ENCODE results near the gene STX3.

DNA sequence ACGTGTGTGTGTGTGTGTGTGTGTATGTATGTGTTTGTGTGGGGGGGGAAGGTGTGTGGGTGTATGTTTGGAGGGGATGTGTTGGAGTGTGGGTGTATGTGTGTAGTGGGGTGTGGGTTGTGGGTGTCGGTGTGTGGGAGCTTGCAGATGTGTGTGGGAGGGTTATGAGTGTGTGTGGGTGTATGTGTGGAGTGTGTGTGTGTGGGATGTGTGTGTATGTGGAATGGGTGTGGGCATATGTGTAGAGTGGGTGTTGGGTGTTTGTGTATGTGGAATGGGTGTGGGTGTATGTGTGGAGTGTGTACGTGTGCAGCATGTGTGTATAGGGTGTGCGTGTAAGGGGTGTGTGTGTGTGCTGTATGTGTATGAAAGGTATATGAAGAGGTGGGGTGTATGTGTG, 14.7 kb downstream of the STX3 start:
- TF ChIP-seq ZNF180 (CRISPR knock-in tag; IDR thresholded peaks at IDR 0.05; ENCODE audit: borderline replicate concordance, low read depth): no peak
- no peak for TF ChIP-seq ERF (CRISPR knock-in tag; IDR thresholded peaks at IDR 0.05)
- TF ChIP-seq, protein P1, sequence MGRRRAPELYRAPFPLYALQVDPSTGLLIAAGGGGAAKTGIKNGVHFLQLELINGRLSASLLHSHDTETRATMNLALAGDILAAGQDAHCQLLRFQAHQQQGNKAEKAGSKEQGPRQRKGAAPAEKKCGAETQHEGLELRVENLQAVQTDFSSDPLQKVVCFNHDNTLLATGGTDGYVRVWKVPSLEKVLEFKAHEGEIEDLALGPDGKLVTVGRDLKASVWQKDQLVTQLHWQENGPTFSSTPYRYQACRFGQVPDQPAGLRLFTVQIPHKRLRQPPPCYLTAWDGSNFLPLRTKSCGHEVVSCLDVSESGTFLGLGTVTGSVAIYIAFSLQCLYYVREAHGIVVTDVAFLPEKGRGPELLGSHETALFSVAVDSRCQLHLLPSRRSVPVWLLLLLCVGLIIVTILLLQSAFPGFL (CRISPR knock-in tag; IDR thresholded peaks at IDR 0.05): no peak
- no peak for TF ChIP-seq ZFP36 (IDR thresholded peaks at IDR 0.05; ENCODE audit: borderline replicate concordance, low read depth, low read length, partially characterized antibody)
- TF ChIP-seq KDM4B (CRISPR knock-in tag; IDR thresholded peaks at IDR 0.05): no peak
- no peak for TF ChIP-seq ZNF775 (CRISPR knock-in tag; IDR thresholded peaks at IDR 0.05; ENCODE audit: borderline replicate concordance)
- TF ChIP-seq SKI (IDR thresholded peaks at IDR 0.05; ENCODE audit: partially characterized antibody): no peak
- TF ChIP-seq KDM1A (CRISPR knock-in tag; IDR thresholded peaks at IDR 0.05): no peak
- TF ChIP-seq POLR2A (IDR thresholded peaks at IDR 0.05; ENCODE audit: insufficient read depth in 1 of 2, low read depth in 2 of 2, low read length in 2 of 2): no peak
- TF ChIP-seq, protein P2, sequence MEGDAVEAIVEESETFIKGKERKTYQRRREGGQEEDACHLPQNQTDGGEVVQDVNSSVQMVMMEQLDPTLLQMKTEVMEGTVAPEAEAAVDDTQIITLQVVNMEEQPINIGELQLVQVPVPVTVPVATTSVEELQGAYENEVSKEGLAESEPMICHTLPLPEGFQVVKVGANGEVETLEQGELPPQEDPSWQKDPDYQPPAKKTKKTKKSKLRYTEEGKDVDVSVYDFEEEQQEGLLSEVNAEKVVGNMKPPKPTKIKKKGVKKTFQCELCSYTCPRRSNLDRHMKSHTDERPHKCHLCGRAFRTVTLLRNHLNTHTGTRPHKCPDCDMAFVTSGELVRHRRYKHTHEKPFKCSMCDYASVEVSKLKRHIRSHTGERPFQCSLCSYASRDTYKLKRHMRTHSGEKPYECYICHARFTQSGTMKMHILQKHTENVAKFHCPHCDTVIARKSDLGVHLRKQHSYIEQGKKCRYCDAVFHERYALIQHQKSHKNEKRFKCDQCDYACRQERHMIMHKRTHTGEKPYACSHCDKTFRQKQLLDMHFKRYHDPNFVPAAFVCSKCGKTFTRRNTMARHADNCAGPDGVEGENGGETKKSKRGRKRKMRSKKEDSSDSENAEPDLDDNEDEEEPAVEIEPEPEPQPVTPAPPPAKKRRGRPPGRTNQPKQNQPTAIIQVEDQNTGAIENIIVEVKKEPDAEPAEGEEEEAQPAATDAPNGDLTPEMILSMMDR (CRISPR knock-in tag; IDR thresholded peaks at IDR 0.05): no peak
- TF ChIP-seq, protein P3, sequence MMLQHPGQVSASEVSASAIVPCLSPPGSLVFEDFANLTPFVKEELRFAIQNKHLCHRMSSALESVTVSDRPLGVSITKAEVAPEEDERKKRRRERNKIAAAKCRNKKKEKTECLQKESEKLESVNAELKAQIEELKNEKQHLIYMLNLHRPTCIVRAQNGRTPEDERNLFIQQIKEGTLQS (CRISPR knock-in tag; IDR thresholded peaks at IDR 0.05): no peak
- TF ChIP-seq, protein P4, sequence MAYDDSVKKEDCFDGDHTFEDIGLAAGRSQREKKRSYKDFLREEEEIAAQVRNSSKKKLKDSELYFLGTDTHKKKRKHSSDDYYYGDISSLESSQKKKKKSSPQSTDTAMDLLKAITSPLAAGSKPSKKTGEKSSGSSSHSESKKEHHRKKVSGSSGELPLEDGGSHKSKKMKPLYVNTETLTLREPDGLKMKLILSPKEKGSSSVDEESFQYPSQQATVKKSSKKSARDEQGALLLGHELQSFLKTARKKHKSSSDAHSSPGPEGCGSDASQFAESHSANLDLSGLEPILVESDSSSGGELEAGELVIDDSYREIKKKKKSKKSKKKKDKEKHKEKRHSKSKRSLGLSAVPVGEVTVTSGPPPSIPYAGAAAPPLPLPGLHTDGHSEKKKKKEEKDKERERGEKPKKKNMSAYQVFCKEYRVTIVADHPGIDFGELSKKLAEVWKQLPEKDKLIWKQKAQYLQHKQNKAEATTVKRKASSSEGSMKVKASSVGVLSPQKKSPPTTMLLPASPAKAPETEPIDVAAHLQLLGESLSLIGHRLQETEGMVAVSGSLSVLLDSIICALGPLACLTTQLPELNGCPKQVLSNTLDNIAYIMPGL (CRISPR knock-in tag; IDR thresholded peaks at IDR 0.05; ENCODE audit: borderline replicate concordance in 1 of 2, low read depth in 1 of 2): no peak
